ENCODE data around the gene TELO2.

Gene TELO2

GRCh38 chr16:1559446-1559975 is 66.4 kb downstream of the TELO2 start:
- no peak for TF ChIP-seq CTCF (conservative IDR thresholded peaks at IDR 0.05; ENCODE audit: low read length)
- DNase-seq (ENCODE audit: low read depth) = no peak
- no peak overlapping the region for H3K4me3 ChIP-seq (ENCODE audit: low read length)
